Small intestine (tissue), 7 donors: ENCODE data around the gene DYRK1A. TPM values are rescaled to one million over a fixed set of nuclear protein-coding genes. Genes with fewer than 3 reads are reported as not detected.

Source experiments
- DNase-seq, 2 donors: peaks; one replicate each; pipeline versions ENCODE4 v3.0.0 to v3.0.0-alpha.2; 2013
- FAIRE-seq: peaks from 2 replicates; lab custom pipeline; 2012; peaks lifted over from hg19 to GRCh38; lab: Jason Lieb, UNC
- H3K27ac ChIP-seq, 3 donors: one replicate each; pipeline ENCODE4 v1.5.1; 2013; ENCODE audit warnings: low read length in 2 of 3, mild to moderate bottlenecking in 2 of 3, control low read depth in 1 of 3, inconsistent platforms in 1 of 3, low read depth in 1 of 3, moderate library complexity in 1 of 3
- H3K27me3 ChIP-seq, 3 donors: one replicate each; pipeline ENCODE4 v1.6.1; 2013; ENCODE audit warnings: low read length in 3 of 3, inconsistent platforms in 1 of 3; ENCODE audit not compliant: control insufficient read depth in 3 of 3, insufficient read depth in 3 of 3
- H3K36me3 ChIP-seq, 3 donors: one replicate each; pipeline ENCODE4 v1.6.1; 2013; ENCODE audit warnings: low read length in 3 of 3, inconsistent platforms in 1 of 3, low read depth in 1 of 3, mild to moderate bottlenecking in 1 of 3, moderate library complexity in 1 of 3; ENCODE audit not compliant: control insufficient read depth in 3 of 3, insufficient read depth in 2 of 3
- H3K4me1 ChIP-seq, 3 donors: one replicate each; pipeline ENCODE4 v1.6.1; 2013; ENCODE audit warnings: low read length in 2 of 3, inconsistent platforms in 1 of 3, low read depth in 1 of 3, mild to moderate bottlenecking in 1 of 3, moderate library complexity in 1 of 3; ENCODE audit not compliant: control insufficient read depth in 3 of 3, insufficient read depth in 2 of 3
- H3K4me3 ChIP-seq, 3 donors: one replicate each; pipeline ENCODE4 v1.5.1; 2013; ENCODE audit warnings: low read length in 3 of 3, control low read depth in 1 of 3, inconsistent platforms in 1 of 3, low read depth in 1 of 3, mild to moderate bottlenecking in 1 of 3, moderate library complexity in 1 of 3
- H3K9me3 ChIP-seq, 2 donors: one replicate each; pipeline ENCODE4 v1.6.1; 2013; ENCODE audit warnings: low read depth in 1 of 2, low read length in 1 of 2; ENCODE audit not compliant: control insufficient read depth in 2 of 2, insufficient read depth in 1 of 2
- WGBS, 3 donors: extraction: QIAGEN DNeasy Blood & Tissue Kit; methylation state at CpG; one replicate each; pipeline ENCODE4 v1.1.7; 2013; 5-methylcytosine and 5-hydroxymethylcytosine counted together
- polyA plus RNA-seq, 4 donors: library from polyadenylated mRNA; stranded (reverse) in 3 of 4; unstranded in 1 of 4; fragments of 200-250 nt in 3 of 4; fragments of 120-200 nt in 1 of 4; gene quantifications; one replicate each; pipeline versions ENCODE4 v1.2.1 to v1.2.3, GENCODE V29; 2013
- donor health status: healthy with polysubstance abuse.
- donor health status: control.
- donor health status: control.
- donor health status: Bipolar disorder and iron deficiency.
- donor health status: healthy.

The DYRK1A gene
- polyA plus RNA-seq, 4 donors, result 10.5 to 50.5 (median 17.1) TPM

- H3K4me1 ChIP-seq, result peaks cover 3 to 20% (median 6%) of the 10 kb centered on the region in 3 donors
- H3K36me3 ChIP-seq, result peaks cover 0 to 5% (median 0%) of the 10 kb centered on the region in 3 donors
- FAIRE-seq, result no peak
- H3K27me3 ChIP-seq, result no peaks in the 10 kb centered on the region
- WGBS, 3 donors, result 16 to 44% (median 33%) methylated on average over 1 of the region's 1 CpG
- no peak overlapping the region for H3K27ac ChIP-seq
- H3K9me3 ChIP-seq, result no peaks in the 10 kb centered on the region
- DNase-seq, result no peak
- no peak overlapping the region for H3K4me3 ChIP-seq
Observed at GRCh38 chr21:37373539-37373938, 7.0 kb downstream of the DYRK1A start.

- WGBS, 3 donors, result 39 to 57% (median 50%) methylated on average over 5 of the region's 5 CpGs
- Histone ChIP-seq H3K4me1 (peaks cover 3 to 25% (median 6%) of the 10 kb centered on the region in 3 donors), H3K4me3 (no peak overlapping the region), H3K9me3 (no peaks in the 10 kb centered on the region), H3K27ac (no peak overlapping the region), H3K27me3 (no peaks in the 10 kb centered on the region), H3K36me3 (peaks cover 0 to 5% (median 0%) of the 10 kb centered on the region in 3 donors)
- DNase-seq (peak in 1 of 2 donors; percentile 21), FAIRE-seq (no peak)
Observed at GRCh38 chr21:37374027-37374426, 7.5 kb downstream of the DYRK1A start.

DNA sequence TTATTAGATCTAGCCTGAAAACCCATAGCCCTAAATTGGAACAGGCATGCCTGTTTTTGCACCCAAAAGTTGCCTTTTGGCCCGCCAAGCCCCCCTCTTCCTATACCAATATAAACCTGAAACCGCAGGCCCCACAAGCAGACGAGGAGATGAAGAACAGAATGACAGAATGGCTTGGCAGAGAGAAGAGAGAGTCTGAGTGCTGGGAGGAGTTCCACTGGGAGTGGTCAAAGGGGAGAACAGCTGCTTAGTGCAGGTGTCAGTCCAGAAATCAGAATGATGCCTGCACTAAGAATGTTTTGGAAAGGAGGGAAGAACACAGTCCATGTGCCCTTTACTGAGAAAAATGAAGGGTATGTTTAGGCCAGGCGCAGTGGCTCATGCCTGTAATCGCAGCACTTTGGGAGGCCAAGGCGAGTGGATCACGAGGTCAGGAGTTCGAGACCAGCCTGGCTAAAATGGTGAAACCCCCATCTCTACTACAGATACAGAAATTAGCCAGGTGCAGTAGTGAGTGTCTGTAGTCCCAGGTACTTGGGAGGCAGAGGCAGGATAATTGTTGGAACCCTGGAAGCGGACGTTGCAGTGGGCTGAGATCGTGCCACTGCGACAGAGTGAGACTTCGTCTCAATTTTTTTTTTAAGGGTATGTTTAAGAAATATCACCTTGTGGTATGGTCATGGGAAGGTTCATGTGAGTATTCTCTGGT is 9.4 kb downstream of the DYRK1A start:
- no peak overlapping the region for H3K27ac ChIP-seq
- H3K4me1 ChIP-seq, result peaks cover 2 to 34% (median 3%) of the 10 kb centered on the region in 3 donors
- H3K27me3 ChIP-seq, result no peaks in the 10 kb centered on the region
- FAIRE-seq (no peak), DNase-seq (no peak)
- H3K9me3 ChIP-seq, result no peaks in the 10 kb centered on the region
- no peak overlapping the region for H3K4me3 ChIP-seq
- H3K36me3 ChIP-seq, result peaks cover 0 to 5% (median 0%) of the 10 kb centered on the region in 3 donors
- 72 to 77% (median 73%) methylated on average over 13 of the region's 13 CpGs for WGBS, 3 donors

DNA sequence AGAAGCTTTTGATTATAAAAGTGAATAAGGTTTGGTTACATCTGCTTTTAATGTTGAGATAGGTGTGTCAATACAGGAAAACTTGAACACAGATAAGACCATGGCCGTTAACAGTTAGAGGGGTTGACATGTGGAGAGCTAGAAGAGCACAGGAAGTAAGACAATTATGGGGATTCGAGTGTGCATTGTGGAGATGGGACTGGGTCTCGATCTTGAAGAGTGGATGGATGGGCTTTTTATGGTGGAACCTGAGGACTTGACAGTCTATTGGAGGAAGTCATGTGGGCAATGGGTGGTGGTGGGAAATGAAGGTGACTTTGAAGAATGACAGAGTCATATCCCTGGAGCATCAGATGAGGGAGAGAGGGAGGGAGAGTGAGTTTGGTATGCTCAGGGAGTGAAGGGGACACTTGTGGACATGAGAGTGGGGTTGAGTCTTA is 12.1 kb downstream of the DYRK1A start:
- Histone ChIP-seq H3K27me3 (no peaks in the 10 kb centered on the region), H3K36me3 (peaks cover 0 to 5% (median 0%) of the 10 kb centered on the region in 3 donors), H3K4me3 (no peak overlapping the region), H3K4me1 (peaks cover 0 to 36% (median 3%) of the 10 kb centered on the region in 3 donors), H3K9me3 (no peaks in the 10 kb centered on the region), H3K27ac (no peak overlapping the region)
- no peak for DNase-seq
- no peak for FAIRE-seq
- 53 to 60% (median 57%) methylated on average over 3 of the region's 3 CpGs for WGBS, 3 donors

DNA sequence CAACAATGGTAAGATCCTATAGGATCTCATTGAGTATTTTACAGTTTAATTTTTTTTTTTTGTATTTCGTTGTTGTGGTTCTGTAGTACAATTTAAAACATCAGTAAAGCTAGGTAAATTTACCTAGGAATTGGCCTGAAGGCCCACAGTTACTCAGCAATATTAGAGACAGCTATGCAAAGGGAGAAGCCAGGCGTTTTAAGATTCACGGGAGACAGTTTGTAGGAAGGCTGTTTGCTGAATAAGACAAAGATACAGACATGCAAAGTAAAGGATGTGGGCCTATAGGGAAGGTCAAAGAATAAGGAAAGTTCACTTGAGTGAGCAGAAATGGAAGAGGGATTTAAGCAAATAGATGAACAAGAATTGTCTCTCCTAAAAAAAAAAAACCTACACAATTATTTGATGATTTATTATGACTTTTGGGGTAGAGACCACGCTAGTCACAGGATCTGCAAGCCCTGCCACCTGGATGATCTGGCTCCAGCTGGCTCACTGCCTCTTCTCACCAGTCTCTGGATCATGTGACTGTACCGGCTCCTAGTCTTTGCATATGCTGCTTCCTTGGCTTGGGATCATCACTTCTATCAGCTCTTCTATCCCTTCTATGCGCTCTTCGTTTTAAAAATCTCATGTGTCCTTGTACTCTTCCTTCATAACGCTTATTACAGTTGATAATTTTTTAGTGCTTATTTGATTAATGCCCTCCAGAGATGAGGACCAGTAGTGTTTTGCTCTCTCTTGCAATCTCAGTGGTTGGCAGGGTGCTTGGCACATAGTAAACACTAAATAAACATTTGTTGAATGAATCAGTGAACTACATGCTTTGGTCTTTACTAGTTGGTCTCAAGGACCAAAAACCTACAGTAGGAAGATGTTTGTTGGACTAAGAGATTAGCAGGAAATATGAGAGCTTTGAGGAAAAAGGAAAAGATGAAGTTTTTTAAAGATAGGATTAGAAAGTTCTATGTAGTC is 14.1 kb downstream of the DYRK1A start:
- H3K27ac ChIP-seq, result no peak overlapping the region

GRCh38 chr21:37381883-37382585 is 15.5 kb downstream of the DYRK1A start:
- FAIRE-seq, result no peak
- Histone ChIP-seq H3K4me1 (peaks cover 0 to 44% (median 5%) of the 10 kb centered on the region in 3 donors), H3K27me3 (no peaks in the 10 kb centered on the region), H3K4me3 (no peak overlapping the region), H3K36me3 (no peaks in the 10 kb centered on the region), H3K9me3 (no peaks in the 10 kb centered on the region), H3K27ac (no peak overlapping the region)
- DNase-seq, result no peak
- WGBS, 3 donors, result 86 to 91% (median 89%) methylated on average over 4 of the region's 4 CpGs

More for the DNA sequence above, 14.1 kb downstream of the DYRK1A start:
- no peaks in the 10 kb centered on the region for H3K27me3 ChIP-seq
- H3K9me3 ChIP-seq, result no peaks in the 10 kb centered on the region
- no peak for FAIRE-seq
- peaks cover 0 to 40% (median 8%) of the 10 kb centered on the region in 3 donors for H3K4me1 ChIP-seq
- H3K4me3 ChIP-seq, result no peak overlapping the region
- 22 to 42% (median 38%) methylated on average over 8 of the region's 8 CpGs for WGBS, 3 donors
- peaks cover 0 to 5% (median 0%) of the 10 kb centered on the region in 3 donors for H3K36me3 ChIP-seq
- peak in 1 of 2 donors; percentile 20 for DNase-seq

- H3K27ac ChIP-seq, result no peak overlapping the region
- H3K4me1 ChIP-seq, result peaks cover 0 to 43% (median 5%) of the 10 kb centered on the region in 3 donors
- 90 to 97% (median 96%) methylated on average over 1 of the region's 1 CpG for WGBS, 3 donors
- DNase-seq (no peak), FAIRE-seq (no peak)
- no peak overlapping the region for H3K4me3 ChIP-seq
- no peaks in the 10 kb centered on the region for H3K27me3 ChIP-seq
- H3K36me3 ChIP-seq, result peaks cover 0 to 2% (median 0%) of the 10 kb centered on the region in 3 donors
- no peaks in the 10 kb centered on the region for H3K9me3 ChIP-seq
Observed at GRCh38 chr21:37383086-37383485, 16.5 kb downstream of the DYRK1A start.
